ENCODE measurements around the gene ALOX15. TPM values are rescaled to one million over a fixed set of nuclear protein-coding genes. Genes with fewer than 3 reads are reported as not detected.
"Not testable (repeated sequence)": the region's sequence is repeated elsewhere in the genome, so short reads cannot be mapped to it uniquely, and the experiment has no call there.

The ALOX15 gene
- total RNA-seq, 1 donor from 2014 or later: not detected

DNA sequence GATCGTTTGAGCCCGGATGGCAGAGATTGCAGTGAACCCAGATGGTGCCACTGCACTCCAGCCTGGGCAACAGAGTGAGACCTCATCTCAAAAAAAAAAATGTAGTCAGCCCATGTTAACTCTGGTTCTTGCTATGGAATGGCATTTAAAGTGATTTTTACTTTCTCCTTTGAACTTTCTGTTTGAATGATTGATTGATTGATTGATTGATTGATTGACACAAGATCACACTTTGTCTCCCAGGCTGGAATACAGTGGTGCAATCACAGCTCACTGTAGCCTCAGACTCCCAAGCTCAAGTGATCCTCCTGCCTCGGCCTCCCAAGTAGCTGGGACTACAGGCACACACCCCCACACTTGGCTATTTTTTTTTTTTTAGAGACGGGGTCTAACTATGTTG, 40.2 kb downstream of the ALOX15 start:
- Mint-ChIP-seq H3K27me3 (peaks cover 3% of the 10 kb centered on the region), H3K36me3 (ENCODE audit: low read depth) (no peaks in the 10 kb centered on the region), H3K4me1 (no peaks in the 10 kb centered on the region), H3K27ac (no peak overlapping the region), H3K9me3 (no peaks in the 10 kb centered on the region), H3K4me3 (no peak overlapping the region)
- intact Hi-C loops (cut with micrococcal nuclease): no loop called here
- no peak for DNase-seq

DNA sequence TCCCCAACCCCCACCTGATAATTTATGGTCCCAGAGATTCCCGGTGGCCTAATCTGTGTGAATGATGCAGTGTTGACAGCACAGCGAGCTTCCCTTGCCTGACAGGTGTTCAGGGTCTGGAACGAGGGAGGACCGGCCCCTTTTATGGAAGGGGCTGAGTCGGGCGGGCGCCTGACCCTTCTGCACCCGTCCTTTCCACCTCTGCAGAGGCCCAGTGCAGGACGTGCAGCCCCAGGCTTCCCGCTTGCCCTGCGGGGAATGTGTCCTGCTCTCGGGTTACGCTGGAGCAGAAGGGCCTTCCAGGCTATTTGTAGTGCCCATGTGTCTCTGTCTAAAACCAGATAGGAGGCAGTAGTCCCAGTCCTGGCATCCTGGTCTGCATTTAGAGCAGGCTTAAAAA, 40.9 kb downstream of the ALOX15 start:
- Mint-ChIP-seq H3K27ac (no peak overlapping the region), H3K36me3 (ENCODE audit: low read depth) (no peaks in the 10 kb centered on the region), H3K4me1 (no peaks in the 10 kb centered on the region), H3K9me3 (no peaks in the 10 kb centered on the region), H3K27me3 (peaks cover 3% of the 10 kb centered on the region), H3K4me3 (no peak overlapping the region)
- intact Hi-C loops (cut with micrococcal nuclease): no loop called here
- DNase-seq: no peak

DNA sequence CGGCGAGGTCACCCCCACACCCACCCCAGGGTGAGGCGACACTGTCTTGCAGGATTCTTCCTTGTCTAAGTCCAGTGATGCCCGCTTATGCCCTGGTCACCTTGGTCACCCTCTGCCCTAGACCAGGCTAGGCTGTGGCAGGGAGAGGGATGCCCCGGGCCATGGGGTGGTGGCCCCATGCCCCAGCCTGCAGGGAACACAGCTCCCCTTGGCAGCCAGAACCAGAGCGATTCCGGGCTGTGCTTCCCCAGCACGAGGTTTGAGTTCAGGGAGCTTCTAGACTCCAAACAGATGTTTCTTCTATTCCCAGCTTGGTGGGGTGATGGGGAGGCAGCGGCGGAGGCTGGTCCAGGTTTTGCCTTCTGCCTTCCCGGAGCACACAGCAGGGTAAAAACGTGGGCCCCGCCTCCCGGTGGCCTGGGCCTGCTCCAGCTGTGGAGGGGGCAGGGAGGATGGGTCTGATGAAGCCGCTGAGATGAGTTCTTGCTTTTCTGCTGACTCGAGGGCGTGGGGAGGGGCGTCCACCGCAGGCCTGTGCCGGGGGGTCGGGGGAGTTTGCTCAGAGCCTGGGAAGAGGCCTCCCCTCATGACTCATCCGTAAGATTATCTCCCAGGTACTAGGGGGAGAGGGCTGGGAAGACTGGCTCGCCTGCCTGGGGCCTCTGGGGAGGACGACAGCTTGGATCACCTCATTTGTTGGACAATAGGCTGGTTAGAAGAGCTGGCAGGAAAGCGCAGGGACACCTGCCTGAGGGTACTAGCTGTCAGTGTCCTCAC, 41.8 kb downstream of the ALOX15 start:
- Mint-ChIP-seq H3K27ac (no peak overlapping the region), H3K9me3 (no peaks in the 10 kb centered on the region), H3K27me3 (peaks cover 6% of the 10 kb centered on the region), H3K4me1 (peaks cover 3% of the 10 kb centered on the region), H3K4me3 (no peak overlapping the region), H3K36me3 (ENCODE audit: low read depth) (no peaks in the 10 kb centered on the region)
- no peak for DNase-seq
- intact Hi-C loops (cut with micrococcal nuclease): no loop called here

DNA sequence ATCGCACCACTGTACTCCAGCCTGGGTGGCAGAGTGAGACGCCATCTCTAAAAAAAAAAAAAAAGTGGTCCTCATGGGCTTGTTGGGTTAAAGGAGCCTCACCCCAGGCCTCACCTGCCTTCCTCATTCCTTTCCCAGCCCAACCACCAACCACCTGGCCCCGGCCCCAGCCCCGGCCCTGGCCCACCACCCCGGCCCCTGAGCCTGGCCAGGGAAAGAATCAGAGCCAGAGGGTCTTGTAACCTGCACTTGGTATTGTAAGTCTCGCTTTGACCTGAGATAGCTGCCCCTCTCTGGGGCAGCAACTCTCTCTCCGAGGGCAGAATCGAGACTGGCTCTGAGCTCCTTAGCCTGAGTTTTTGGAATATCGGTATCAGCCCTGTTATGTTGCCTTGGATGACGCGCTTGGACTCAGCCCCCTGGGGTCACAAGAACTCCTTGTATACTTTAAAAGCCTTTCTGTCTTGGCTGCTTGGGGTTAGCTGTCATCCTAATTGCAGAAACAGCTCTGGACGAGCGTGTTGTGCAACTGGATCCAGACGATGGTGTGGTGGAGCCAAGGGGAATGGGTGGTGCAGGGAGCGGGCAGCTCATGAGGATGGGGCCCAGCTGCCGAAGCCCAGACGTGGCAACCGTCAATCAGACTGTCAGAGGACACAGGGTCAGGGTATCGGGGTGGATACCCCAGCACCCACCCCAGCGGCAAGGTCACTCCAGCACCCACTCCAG, 42.5 kb downstream of the ALOX15 start:
- Mint-ChIP-seq H3K36me3 (ENCODE audit: low read depth) (no peaks in the 10 kb centered on the region), H3K4me3 (no peak overlapping the region), H3K27ac (no peak overlapping the region), H3K4me1 (peaks cover 3% of the 10 kb centered on the region), H3K9me3 (no peaks in the 10 kb centered on the region), H3K27me3 (peaks cover 3% of the 10 kb centered on the region)
- intact Hi-C loops (cut with micrococcal nuclease): no loop called here
- DNase-seq: no peak

DNA sequence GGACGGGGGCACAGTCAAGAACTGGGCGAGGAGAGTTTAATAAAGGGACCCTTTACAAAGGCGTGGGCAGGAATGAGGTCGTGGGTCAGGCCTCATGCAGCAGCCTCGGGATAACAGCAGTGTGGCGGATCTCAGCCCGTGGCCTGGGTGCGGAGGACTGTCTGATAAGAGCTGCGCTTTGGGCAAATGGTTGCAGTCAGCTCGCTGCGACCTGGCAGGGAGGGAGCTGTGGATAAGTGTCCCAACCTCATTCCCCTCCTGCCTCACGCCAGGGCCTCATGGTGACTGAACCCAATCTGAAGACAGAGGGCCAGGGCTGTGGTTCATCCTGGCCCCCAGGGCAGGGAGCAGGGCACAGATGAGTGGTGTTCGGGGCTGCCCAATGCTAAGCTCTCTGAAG, 43.5 kb downstream of the ALOX15 start:
- intact Hi-C loops (cut with micrococcal nuclease): no loop called here
- H3K4me3 Mint-ChIP-seq: no peak overlapping the region
- H3K27me3 Mint-ChIP-seq: peaks cover 3% of the 10 kb centered on the region
- DNase-seq: no peak
- H3K36me3 Mint-ChIP-seq (ENCODE audit: low read depth): no peaks in the 10 kb centered on the region
- H3K9me3 Mint-ChIP-seq: no peaks in the 10 kb centered on the region
- H3K27ac Mint-ChIP-seq: no peak overlapping the region
- peaks cover 3% of the 10 kb centered on the region for H3K4me1 Mint-ChIP-seq

DNA sequence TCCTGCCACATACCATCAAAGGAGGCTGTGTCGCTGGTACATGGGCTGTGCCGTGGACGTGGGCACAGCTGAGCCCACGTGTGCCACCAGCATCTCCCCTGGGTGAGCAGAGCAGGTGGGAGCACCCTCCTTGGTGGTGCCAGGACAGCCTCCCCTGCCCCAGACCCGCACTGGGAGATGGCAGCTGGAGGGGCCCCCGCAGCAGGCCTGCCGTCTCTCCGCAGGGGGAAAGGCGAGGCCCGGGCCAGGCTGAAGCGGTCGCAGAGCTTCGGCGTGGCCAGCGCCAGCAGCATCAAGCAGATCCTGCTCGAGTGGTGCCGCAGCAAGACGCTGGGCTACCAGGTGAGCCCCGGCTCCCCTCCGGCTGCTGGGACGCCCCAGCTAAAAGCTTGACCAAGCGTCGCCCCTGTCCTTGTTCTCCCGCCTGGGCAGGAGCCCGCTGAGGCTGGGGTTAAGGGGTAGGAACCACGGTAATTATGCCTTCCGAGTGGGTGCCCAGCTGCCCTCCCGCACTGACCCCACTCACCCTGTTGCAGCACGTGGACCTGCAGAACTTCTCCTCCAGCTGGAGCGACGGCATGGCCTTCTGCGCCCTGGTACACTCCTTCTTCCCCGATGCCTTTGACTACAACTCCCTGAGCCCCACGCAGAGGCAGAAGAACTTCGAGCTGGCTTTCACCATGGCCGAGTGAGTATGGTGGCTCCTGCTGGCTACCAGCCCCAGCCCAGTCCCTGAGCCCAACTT, 44.7 kb downstream of the ALOX15 start:
- H3K36me3 Mint-ChIP-seq (ENCODE audit: low read depth): no peaks in the 10 kb centered on the region
- DNase-seq: no peak
- no peak overlapping the region for H3K4me3 Mint-ChIP-seq
- no peak overlapping the region for H3K27ac Mint-ChIP-seq
- no peaks in the 10 kb centered on the region for H3K9me3 Mint-ChIP-seq
- H3K4me1 Mint-ChIP-seq: peaks cover 3% of the 10 kb centered on the region
- intact Hi-C loops (cut with micrococcal nuclease): no loop called here
- H3K27me3 Mint-ChIP-seq: peaks cover 3% of the 10 kb centered on the region

DNA sequence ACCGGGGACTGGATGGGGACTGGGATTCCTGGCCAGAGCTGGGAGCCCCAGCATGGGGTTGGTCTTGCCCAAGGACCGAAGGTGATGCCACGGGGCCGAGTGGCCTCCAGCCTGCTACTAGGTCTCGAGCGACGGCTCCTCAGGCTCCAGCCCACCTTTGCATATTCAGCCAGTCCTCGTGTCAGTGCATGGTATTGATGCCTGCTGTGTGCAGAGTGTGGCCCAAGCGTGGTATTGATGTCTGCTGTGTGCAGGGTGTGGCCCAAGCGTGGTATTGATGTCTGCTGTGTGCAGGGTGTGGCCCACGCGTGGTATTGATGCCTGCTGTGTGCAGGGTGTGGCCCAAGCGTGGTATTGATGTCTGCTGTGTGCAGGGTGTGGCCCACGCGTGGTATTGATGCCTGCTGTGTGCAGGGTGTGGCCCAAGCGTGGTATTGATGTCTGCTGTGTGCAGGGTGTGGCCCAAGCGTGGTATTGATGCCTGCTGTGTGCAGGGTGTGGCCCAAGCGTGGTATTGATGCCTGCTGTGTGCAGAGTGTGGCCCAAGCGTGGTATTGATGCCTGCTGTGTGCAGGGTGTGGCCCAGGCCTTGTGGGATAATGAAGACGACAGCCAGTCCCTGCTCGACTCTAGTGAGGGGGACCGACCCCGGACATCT, 45.7 kb downstream of the ALOX15 start:
- H3K27ac Mint-ChIP-seq: not testable (repeated sequence)

DNA sequence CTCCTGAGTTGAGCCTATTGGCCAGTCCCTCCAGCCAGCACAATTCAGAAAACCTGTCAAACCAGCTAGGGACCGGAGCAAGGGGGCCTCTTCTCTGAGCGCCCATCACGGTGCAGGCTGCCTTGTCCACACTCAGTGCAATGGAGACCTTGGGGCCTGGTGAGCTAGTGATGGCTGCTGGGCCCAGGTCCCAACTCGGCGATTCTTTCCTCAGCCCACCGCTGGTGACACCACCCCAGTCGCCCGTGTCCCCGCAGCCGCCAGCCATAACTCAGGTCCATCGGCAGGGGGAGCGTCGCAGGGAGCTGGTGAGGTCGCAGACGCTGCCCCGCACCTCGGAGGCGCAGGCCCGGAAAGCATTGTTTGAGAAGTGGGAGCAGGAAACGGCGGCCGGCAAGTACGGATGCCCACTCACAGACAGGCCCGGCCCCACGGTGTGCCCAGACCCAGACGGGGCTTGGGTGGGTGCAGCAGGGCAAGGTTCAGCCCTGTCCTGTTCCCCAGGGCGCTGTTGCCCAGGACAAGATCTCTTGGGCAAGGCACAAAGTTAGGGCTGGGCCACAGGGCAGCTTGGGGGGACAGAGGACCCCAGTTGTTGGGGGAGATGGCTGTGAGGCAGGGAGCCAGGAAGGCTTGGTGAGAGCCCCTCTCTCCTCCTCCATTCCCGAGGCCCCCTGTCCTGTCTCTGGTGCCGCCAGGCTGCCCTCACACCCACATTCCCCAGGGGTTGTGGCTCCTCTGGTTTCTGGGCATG, 46.4 kb downstream of the ALOX15 start:
- peak; percentile 77 for DNase-seq
- H3K36me3 Mint-ChIP-seq (ENCODE audit: low read depth): no peaks in the 10 kb centered on the region
- no peak overlapping the region for H3K27ac Mint-ChIP-seq
- H3K4me3 Mint-ChIP-seq: no peak overlapping the region
- H3K9me3 Mint-ChIP-seq: no peaks in the 10 kb centered on the region
- H3K27me3 Mint-ChIP-seq: peaks cover 7% of the 10 kb centered on the region
- intact Hi-C loops (cut with micrococcal nuclease): no loop called here
- H3K4me1 Mint-ChIP-seq: peaks cover 3% of the 10 kb centered on the region

More for the DNA sequence above, 45.7 kb downstream of the ALOX15 start:
- intact Hi-C loops (cut with micrococcal nuclease); H3K4me1 Mint-ChIP-seq; H3K36me3 Mint-ChIP-seq (ENCODE audit: low read depth); H3K27me3 Mint-ChIP-seq; H3K9me3 Mint-ChIP-seq; H3K4me3 Mint-ChIP-seq: not testable (repeated sequence)
- DNase-seq: peak; percentile 50

DNA sequence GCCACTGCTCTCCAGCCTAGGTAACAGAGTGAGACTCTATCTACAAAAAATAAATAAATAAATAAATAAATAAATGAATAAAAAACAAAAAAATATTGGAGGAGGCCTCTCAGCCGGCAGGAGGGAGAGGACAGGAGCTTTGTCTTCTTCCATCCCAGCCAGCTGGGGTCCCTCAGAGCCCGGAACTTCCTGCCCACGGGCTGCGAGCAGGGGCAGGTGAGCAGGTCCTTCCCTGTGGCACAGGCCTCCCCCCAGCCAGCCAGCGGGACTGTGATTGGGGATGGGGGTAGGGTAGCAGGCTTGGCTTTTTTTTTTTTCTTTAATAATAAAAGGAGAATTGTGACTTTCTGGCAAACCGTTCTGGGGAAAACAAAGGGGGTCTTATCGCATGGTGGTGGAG, 47.1 kb downstream of the ALOX15 start:
- Mint-ChIP-seq H3K4me1 (peaks cover 3% of the 10 kb centered on the region), H3K4me3 (no peak overlapping the region), H3K9me3 (no peaks in the 10 kb centered on the region), H3K27ac (no peak overlapping the region), H3K36me3 (ENCODE audit: low read depth) (no peaks in the 10 kb centered on the region), H3K27me3 (peaks cover 7% of the 10 kb centered on the region)
- DNase-seq: no peak
- intact Hi-C loops (cut with micrococcal nuclease): no loop called here

DNA sequence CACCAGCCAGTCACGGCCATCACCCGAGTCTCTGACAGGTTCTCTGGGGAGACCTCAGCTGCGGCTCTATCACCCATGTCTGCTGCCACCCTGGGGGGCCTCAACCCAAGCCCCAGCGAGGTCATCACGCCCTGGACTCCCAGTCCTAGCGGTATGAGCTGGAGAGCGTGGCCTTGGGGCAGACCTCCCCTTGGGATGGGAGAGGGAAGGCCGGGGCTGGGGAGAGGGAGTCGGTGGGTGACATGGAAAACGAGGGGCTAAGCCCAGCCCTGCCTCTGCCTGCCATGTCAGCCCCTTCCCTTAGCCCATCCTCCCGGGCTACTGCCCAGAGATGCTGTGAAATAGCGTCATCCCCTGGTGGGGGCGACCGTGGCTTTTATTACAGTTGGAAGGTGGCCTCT, 48.5 kb downstream of the ALOX15 start:
- Mint-ChIP-seq H3K9me3 (no peaks in the 10 kb centered on the region), H3K27me3 (peaks cover 10% of the 10 kb centered on the region)

DNA sequence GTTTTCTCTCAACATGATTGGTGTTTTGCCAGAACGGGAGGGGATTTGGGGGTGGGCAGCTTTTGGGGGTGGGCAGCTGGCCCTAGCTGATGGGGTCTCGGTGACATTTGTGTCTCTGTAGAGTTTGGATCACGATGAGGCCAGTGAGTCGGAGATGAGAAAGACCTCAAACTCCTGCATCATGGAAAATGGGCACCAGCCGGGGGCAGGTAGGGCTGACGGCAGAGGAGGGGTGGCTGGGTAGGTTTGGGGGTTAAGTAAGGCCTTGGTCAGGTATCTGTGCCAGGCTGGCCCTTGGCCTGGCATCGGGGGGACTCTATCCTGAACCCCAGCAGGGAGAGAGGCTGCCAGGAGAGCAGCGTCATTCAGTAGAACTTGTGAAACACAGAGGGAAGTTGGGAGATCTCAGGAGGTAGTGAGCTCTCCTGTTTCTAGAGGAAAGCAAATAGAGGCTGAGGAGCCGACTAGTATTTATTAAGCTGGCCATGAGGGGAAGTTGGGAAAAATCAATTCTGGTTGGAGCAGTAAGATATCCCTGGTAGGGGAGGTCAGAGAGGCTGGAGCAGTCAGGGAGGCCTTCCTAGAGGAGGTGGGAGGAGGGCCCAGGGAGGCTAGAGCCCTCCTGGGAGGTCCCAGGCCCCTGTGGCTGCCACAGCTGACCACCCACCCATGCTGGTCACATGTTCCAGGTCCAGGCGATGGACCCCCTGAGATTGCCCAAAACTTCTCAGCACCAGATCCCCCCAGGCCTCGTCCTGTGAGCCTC, 49.1 kb downstream of the ALOX15 start:
- H3K27ac Mint-ChIP-seq: no peak overlapping the region
- intact Hi-C loops (cut with micrococcal nuclease): no loop called here

More for the DNA sequence above, 48.5 kb downstream of the ALOX15 start:
- Mint-ChIP-seq H3K36me3 (ENCODE audit: low read depth) (no peaks in the 10 kb centered on the region), H3K27ac (no peak overlapping the region), H3K4me3 (no peak overlapping the region), H3K4me1 (peaks cover 3% of the 10 kb centered on the region)
- intact Hi-C loops (cut with micrococcal nuclease): no loop called here
- DNase-seq: no peak

DNA sequence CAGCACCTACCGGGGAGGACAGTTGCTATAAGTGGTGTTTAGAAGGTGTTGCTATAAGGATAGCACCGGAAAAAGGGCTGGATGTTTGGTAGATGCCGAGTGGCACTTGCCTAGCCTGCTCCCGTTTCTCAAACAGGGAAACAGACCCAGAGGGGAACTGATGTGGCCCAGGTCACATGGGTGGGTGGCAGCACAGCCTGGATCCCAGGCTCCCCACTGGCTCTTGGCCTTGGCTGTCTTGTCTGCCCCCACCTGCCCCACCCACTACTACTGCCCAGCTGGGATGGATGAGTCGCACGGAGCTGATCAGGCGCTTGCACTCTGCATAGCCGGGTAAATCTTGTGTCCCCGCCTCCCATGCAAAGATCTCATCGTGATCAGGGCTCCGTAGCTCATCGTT, 49.9 kb downstream of the ALOX15 start:
- H3K4me1 Mint-ChIP-seq: peaks cover 3% of the 10 kb centered on the region
- H3K4me3 Mint-ChIP-seq: no peak overlapping the region
- peaks cover 14% of the 10 kb centered on the region for H3K27me3 Mint-ChIP-seq
- no peak overlapping the region for H3K27ac Mint-ChIP-seq
- DNase-seq: no peak
- no peaks in the 10 kb centered on the region for H3K36me3 Mint-ChIP-seq (ENCODE audit: low read depth)
- intact Hi-C loops (cut with micrococcal nuclease): no loop called here
- H3K9me3 Mint-ChIP-seq: no peaks in the 10 kb centered on the region

More for the DNA sequence above, 49.1 kb downstream of the ALOX15 start:
- no peaks in the 10 kb centered on the region for H3K36me3 Mint-ChIP-seq (ENCODE audit: low read depth)
- no peak for DNase-seq
- H3K9me3 Mint-ChIP-seq: no peaks in the 10 kb centered on the region
- peaks cover 10% of the 10 kb centered on the region for H3K27me3 Mint-ChIP-seq
- H3K4me1 Mint-ChIP-seq: peaks cover 3% of the 10 kb centered on the region
- H3K4me3 Mint-ChIP-seq: no peak overlapping the region

All from activated CD4-positive, alpha-beta T cell treated with anti-CD3 and anti-CD28 coated beads, Interleukin-2, amount 10 ng/mL, durations not matched to agents 24 days and 14 days (primary cell).